Endodermal cell (in vitro differentiated cells): ENCODE data around the gene UNC13B. TPM values are rescaled to one million over a fixed set of nuclear protein-coding genes. Genes with fewer than 3 reads are reported as not detected.

Experiments
- DNase-seq: peaks from one replicate; pipeline ENCODE4 v3.0.0-alpha.2; 2017
- H3K27ac ChIP-seq: 2 replicates; pipeline ENCODE4 v1.5.1; 2013; ENCODE audit warnings: mild to moderate bottlenecking, low read depth, low read length, moderate library complexity
- H3K27me3 ChIP-seq: 2 replicates; pipeline ENCODE4 v1.6.1; 2013; ENCODE audit warnings: mild to moderate bottlenecking, low read length, moderate library complexity; ENCODE audit not compliant: insufficient read depth, control insufficient read depth, poor library complexity, severe bottlenecking
- H3K36me3 ChIP-seq: 2 replicates; pipeline ENCODE4 v1.7.0; 2013; ENCODE audit warnings: mild to moderate bottlenecking, low read length, moderate library complexity; ENCODE audit not compliant: control insufficient read depth, insufficient read depth
- H3K4me1 ChIP-seq: one replicate; pipeline ENCODE4 v1.7.0; 2013; ENCODE audit warnings: low read length; ENCODE audit not compliant: control insufficient read depth, insufficient read depth
- H3K4me3 ChIP-seq: 2 replicates; pipeline ENCODE4 v1.5.1; 2013; ENCODE audit warnings: mild to moderate bottlenecking, low read length, moderate library complexity
- H3K9ac ChIP-seq: 2 replicates; pipeline ENCODE4 v1.6.1; 2013; ENCODE audit warnings: mild to moderate bottlenecking, low read length, moderate library complexity; ENCODE audit not compliant: poor library complexity, severe bottlenecking; ENCODE audit errors: extremely low read depth
- H3K9me3 ChIP-seq: 2 replicates; pipeline ENCODE4 v1.6.1; 2013; ENCODE audit warnings: mild to moderate bottlenecking, low read length, moderate library complexity; ENCODE audit not compliant: control insufficient read depth
- H3K27ac Mint-ChIP-seq: 2 replicates; pipeline ENCODE4 v1.8.0; 2020; ENCODE audit warnings: mixed read lengths
- H3K27me3 Mint-ChIP-seq: 2 replicates; pipeline ENCODE4 v1.8.0; 2021; ENCODE audit warnings: mild to moderate bottlenecking, mixed read lengths; ENCODE audit not compliant: insufficient read depth
- H3K36me3 Mint-ChIP-seq: 2 replicates; pipeline ENCODE4 v1.8.0; 2020; ENCODE audit warnings: low read depth, mixed read lengths
- H3K4me1 Mint-ChIP-seq: 2 replicates; pipeline ENCODE4 v1.8.0; 2020; ENCODE audit warnings: mixed read lengths
- H3K4me3 Mint-ChIP-seq: 2 replicates; pipeline ENCODE4 v1.8.0; 2020; ENCODE audit warnings: mild to moderate bottlenecking, moderate library complexity, mixed read lengths
- H3K9me3 Mint-ChIP-seq: 2 replicates; pipeline ENCODE4 v1.8.0; 2020; ENCODE audit warnings: mild to moderate bottlenecking, mixed read lengths
- WGBS, 2 experiments: methylation state at CpG; one replicate each; pipeline versions ENCODE4 v1.1.5 to v1.1.7; 2013; ENCODE audit warnings: missing lambda C conversion rate in 2 of 2, mixed read lengths in 1 of 2; ENCODE audit not compliant: insufficient coverage in 1 of 2, insufficient read length in 1 of 2; 5-methylcytosine and 5-hydroxymethylcytosine counted together
- total RNA-seq, 2 donors: library from RNA; stranded (reverse); fragmentation: NEBNext Ultra II Directional in 1 of 2; extraction: Animal tissue kit (Norgen Biotek cat#: 25700) in 1 of 2; gene quantifications; 2 replicates in 1 of 2; 3 replicates in 1 of 2; pipeline ENCODE4 v1.2.1, GENCODE V29; 2021
- TF ChIP-seq, protein P1 (sequence below): fragments of 200-600 bp; sonication (generic); conservative IDR thresholded peaks from 2 replicates; pipeline ENCODE4 v1.5.0; 2021; ENCODE audit warnings: antibody characterized with exemption, mild to moderate bottlenecking

UNC13B gene
- total RNA-seq, 2 donors from 2014 or later, result 53.9 to 57.2 TPM

DNA sequence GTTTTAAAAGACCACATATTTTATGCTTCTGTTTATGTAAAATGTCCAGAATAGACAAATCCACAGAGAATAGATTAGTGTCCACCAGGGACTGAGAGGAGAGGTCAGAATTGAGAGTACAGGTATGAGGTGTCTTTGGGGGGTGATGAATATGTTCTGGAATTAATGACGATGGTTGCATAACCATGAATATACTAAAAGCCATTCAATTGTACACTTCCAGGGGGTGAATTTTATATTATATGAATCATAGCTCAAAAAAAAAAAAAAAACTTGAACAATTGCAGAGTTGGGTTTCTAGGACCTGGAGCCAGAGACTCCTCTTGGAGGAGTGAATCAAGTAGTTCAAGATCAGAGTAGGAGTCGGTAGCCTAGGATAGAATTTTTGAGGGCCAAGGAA, 270.3 kb downstream of the UNC13B start:
- WGBS, 2 experiments, result 91 to 100% methylated on average over 1 of the region's 2 CpGs
- H3K4me1 Mint-ChIP-seq, result no peaks in the 10 kb centered on the region

DNA sequence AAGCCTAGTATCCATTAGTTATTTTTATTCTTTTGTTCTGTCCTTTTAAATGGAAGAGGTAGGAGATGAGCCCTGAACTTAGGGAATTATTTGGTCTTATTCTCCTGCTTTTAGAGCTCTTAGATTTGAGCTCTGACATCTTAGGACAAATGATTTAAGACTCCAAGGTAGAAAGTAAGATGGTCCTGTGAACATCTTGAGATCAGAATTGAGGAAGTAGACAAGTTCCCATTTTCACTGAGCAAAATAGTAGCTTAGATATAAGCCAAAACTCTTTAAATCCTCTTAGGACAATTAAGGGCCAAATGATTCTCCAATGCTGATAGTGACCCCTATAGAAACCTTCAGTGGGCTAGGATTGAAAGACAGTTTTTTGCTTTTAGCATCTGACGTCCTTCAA, 275.1 kb downstream of the UNC13B start:
- no peak overlapping the region for H3K27ac Mint-ChIP-seq
- H3K4me1 Mint-ChIP-seq, result peaks cover 4% of the 10 kb centered on the region
- H3K9me3 Mint-ChIP-seq, result no peaks in the 10 kb centered on the region
- Histone ChIP-seq H3K9me3 (no peaks in the 10 kb centered on the region), H3K4me1 (no peaks in the 10 kb centered on the region), H3K9ac (no peak overlapping the region), H3K4me3 (no peak overlapping the region), H3K27ac (no peak overlapping the region), H3K27me3 (peaks cover 4% of the 10 kb centered on the region), H3K36me3 (no peaks in the 10 kb centered on the region)
- no peak overlapping the region for H3K4me3 Mint-ChIP-seq
- 67 to 80% methylated on average over 1 of the region's 1 CpG for WGBS, 2 experiments
- TF ChIP-seq, protein P1, sequence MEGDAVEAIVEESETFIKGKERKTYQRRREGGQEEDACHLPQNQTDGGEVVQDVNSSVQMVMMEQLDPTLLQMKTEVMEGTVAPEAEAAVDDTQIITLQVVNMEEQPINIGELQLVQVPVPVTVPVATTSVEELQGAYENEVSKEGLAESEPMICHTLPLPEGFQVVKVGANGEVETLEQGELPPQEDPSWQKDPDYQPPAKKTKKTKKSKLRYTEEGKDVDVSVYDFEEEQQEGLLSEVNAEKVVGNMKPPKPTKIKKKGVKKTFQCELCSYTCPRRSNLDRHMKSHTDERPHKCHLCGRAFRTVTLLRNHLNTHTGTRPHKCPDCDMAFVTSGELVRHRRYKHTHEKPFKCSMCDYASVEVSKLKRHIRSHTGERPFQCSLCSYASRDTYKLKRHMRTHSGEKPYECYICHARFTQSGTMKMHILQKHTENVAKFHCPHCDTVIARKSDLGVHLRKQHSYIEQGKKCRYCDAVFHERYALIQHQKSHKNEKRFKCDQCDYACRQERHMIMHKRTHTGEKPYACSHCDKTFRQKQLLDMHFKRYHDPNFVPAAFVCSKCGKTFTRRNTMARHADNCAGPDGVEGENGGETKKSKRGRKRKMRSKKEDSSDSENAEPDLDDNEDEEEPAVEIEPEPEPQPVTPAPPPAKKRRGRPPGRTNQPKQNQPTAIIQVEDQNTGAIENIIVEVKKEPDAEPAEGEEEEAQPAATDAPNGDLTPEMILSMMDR, result no peak
- no peak for DNase-seq
- H3K36me3 Mint-ChIP-seq, result no peaks in the 10 kb centered on the region
- peaks cover 12% of the 10 kb centered on the region for H3K27me3 Mint-ChIP-seq

More for the DNA sequence above, 270.3 kb downstream of the UNC13B start:
- TF ChIP-seq, protein P1, result no peak
- H3K4me3 ChIP-seq, result no peak overlapping the region
- no peak for DNase-seq
- no peak overlapping the region for H3K27ac Mint-ChIP-seq
- H3K9me3 ChIP-seq, result peaks cover 11% of the 10 kb centered on the region
- H3K27me3 ChIP-seq, result peaks cover 4% of the 10 kb centered on the region
- peaks cover under 1% of the 10 kb centered on the region for H3K4me1 ChIP-seq
- no peak overlapping the region for H3K4me3 Mint-ChIP-seq
- H3K9me3 Mint-ChIP-seq, result peaks cover 17% of the 10 kb centered on the region
- H3K9ac ChIP-seq, result no peak overlapping the region
- peaks cover 19% of the 10 kb centered on the region for H3K27me3 Mint-ChIP-seq
- H3K36me3 ChIP-seq, result no peaks in the 10 kb centered on the region
- H3K36me3 Mint-ChIP-seq, result peaks cover 4% of the 10 kb centered on the region
- no peak overlapping the region for H3K27ac ChIP-seq

DNA sequence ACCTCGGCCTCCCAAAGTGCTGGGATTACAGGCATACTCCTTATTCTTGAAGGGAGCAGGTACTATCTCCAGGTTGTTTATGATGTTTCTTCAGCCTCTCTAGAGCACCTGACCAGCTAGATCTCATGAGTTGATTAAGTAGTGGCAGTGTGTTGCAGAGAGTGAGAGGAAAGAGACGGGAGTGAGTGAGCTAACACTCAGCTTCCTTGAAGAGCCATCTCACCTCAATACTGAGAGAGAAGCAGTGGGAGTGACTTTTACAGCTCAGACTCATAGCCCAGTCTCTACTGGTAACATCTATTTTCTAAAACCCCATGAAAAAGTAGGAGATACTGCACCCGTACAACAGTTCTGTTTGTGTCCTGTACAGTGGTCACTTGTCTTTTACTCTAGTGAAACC, 284.2 kb downstream of the UNC13B start:
- Mint-ChIP-seq H3K27me3 (peaks cover 27% of the 10 kb centered on the region), H3K27ac (no peak overlapping the region), H3K36me3 (no peaks in the 10 kb centered on the region), H3K4me1 (peaks cover 17% of the 10 kb centered on the region), H3K9me3 (no peaks in the 10 kb centered on the region), H3K4me3 (no peak overlapping the region)
- H3K9me3 ChIP-seq, result no peaks in the 10 kb centered on the region
- H3K27me3 ChIP-seq, result peaks cover 12% of the 10 kb centered on the region
- no peak for DNase-seq
- TF ChIP-seq, protein P1, result no peak
- no peak overlapping the region for H3K27ac ChIP-seq
- H3K4me1 ChIP-seq, result peaks cover 3% of the 10 kb centered on the region
- no peaks in the 10 kb centered on the region for H3K36me3 ChIP-seq
- H3K4me3 ChIP-seq, result no peak overlapping the region
- H3K9ac ChIP-seq, result no peak overlapping the region
- WGBS, 2 experiments, result 94 to 95% methylated on average over 3 of the region's 3 CpGs
